Measurements from ENCODE around the gene HIBADH. TPM values are rescaled to one million over a fixed set of nuclear protein-coding genes. Genes with fewer than 3 reads are reported as not detected.
A peak's percentile ranks its signal among the peaks of the same experiment; 100 is the strongest.

The HIBADH gene
- total and polyA plus RNA-seq, 9 of the 15 experiments (the other 6 are each of a cell fraction or from before 2014, with no cell fraction given), result 10.7 to 67.8 (median 36.9) TPM

DNA sequence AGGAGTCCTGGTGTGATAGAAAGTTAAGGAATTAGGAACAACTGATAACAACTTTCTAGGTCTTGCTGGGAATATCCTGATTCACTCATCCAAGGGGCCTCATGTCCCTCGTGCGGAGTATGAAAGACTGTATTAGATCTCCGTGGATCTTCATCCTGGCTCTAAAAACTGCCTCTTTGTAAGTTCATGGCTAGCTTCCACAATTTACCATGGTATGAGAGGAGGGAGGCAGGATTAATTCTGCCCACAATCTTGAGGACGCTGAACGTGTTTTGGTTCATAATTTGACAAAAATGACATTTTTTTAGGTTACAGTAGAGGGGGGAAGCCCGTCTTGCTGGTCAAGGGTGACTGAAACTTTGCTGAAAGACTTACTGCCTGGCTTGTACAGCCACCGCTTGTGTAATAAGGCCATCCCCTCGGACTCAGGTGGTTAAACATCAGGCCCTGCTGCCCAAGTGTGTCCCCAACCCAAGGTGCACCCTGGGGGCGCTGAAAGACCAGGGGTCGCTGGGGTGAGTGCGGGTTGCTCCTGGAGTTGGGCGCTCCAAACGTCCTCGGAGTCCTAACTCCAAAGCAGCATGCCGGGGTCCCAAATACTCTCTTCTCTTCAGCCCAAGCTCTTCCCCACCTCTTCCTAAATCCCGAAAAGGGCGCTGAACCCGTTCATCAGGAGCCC, 733 bp downstream of the HIBADH start (continued):
- TF ChIP-seq CHCHD3 (CRISPR knock-in tag; IDR thresholded peaks at IDR 0.05) (no peak), ZNF217 (CRISPR knock-in tag; IDR thresholded peaks at IDR 0.05) (no peak), ZNF175 (CRISPR knock-in tag; IDR thresholded peaks at IDR 0.05; ENCODE audit: low read depth) (0 out of 2 replicates have a peak, but pooled peaks have one; percentile 15), RBM17 (IDR thresholded peaks at IDR 0.05; ENCODE audit: borderline replicate concordance, low read depth, low read length) (no peak), MBD2 (IDR thresholded peaks at IDR 0.05; ENCODE audit: borderline replicate concordance, low read depth) (no peak), TAF7 (tag; IDR thresholded peaks at IDR 0.05) (no peak), MCM2 (IDR thresholded peaks at IDR 0.05; ENCODE audit: low read depth) (no peak), ZNF311 (CRISPR knock-in tag; IDR thresholded peaks at IDR 0.05) (no peak), NR2C1 (IDR thresholded peaks at IDR 0.05) (no peak), NR2C1 (tag; IDR thresholded peaks at IDR 0.05) (no peak), MAFK (IDR thresholded peaks at IDR 0.05; ENCODE audit: low read length) (no peak), PML (IDR thresholded peaks at IDR 0.05; ENCODE audit: low read length) (no peak), ZBTB7A (IDR thresholded peaks at IDR 0.05; ENCODE audit: borderline replicate concordance, control insufficient read depth, low read depth, low read length) (peak; percentile 4; the same call in 1 of the 2 replicates), NR4A1 (CRISPR knock-in tag; IDR thresholded peaks at IDR 0.05) (no peak), NR4A1 (tag; IDR thresholded peaks at IDR 0.05) (no peak), RUNX1 (IDR thresholded peaks at IDR 0.05; ENCODE audit: low read depth) (no peak)
- TF ChIP-seq, protein P1, sequence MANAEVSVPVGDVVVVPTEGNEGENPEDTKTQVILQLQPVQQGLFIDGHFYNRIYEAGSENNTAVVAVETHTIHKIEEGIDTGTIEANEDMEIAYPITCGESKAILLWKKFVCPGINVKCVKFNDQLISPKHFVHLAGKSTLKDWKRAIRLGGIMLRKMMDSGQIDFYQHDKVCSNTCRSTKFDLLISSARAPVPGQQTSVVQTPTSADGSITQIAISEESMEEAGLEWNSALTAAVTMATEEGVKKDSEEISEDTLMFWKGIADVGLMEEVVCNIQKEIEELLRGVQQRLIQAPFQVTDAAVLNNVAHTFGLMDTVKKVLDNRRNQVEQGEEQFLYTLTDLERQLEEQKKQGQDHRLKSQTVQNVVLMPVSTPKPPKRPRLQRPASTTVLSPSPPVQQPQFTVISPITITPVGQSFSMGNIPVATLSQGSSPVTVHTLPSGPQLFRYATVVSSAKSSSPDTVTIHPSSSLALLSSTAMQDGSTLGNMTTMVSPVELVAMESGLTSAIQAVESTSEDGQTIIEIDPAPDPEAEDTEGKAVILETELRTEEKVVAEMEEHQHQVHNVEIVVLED (CRISPR knock-in tag; IDR thresholded peaks at IDR 0.05), result no peak
- TF ChIP-seq, protein P2, sequence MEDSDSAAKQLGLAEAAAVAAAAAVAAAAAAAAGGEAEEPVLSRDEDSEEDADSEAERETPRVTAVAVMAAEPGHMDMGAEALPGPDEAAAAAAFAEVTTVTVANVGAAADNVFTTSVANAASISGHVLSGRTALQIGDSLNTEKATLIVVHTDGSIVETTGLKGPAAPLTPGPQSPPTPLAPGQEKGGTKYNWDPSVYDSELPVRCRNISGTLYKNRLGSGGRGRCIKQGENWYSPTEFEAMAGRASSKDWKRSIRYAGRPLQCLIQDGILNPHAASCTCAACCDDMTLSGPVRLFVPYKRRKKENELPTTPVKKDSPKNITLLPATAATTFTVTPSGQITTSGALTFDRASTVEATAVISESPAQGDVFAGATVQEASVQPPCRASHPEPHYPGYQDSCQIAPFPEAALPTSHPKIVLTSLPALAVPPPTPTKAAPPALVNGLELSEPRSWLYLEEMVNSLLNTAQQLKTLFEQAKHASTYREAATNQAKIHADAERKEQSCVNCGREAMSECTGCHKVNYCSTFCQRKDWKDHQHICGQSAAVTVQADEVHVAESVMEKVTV (CRISPR knock-in tag; IDR thresholded peaks at IDR 0.05), result 0 out of 2 replicates have a peak, but pooled peaks have one; percentile 13
- TF ChIP-seq, protein P3, sequence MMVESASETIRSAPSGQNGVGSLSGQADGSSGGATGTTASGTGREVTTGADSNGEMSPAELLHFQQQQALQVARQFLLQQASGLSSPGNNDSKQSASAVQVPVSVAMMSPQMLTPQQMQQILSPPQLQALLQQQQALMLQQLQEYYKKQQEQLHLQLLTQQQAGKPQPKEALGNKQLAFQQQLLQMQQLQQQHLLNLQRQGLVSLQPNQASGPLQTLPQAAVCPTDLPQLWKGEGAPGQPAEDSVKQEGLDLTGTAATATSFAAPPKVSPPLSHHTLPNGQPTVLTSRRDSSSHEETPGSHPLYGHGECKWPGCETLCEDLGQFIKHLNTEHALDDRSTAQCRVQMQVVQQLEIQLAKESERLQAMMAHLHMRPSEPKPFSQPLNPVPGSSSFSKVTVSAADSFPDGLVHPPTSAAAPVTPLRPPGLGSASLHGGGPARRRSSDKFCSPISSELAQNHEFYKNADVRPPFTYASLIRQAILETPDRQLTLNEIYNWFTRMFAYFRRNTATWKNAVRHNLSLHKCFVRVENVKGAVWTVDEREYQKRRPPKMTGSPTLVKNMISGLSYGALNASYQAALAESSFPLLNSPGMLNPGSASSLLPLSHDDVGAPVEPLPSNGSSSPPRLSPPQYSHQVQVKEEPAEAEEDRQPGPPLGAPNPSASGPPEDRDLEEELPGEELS (CRISPR knock-in tag; IDR thresholded peaks at IDR 0.05; ENCODE audit: borderline replicate concordance), result no peak
- TF ChIP-seq, protein P4, sequence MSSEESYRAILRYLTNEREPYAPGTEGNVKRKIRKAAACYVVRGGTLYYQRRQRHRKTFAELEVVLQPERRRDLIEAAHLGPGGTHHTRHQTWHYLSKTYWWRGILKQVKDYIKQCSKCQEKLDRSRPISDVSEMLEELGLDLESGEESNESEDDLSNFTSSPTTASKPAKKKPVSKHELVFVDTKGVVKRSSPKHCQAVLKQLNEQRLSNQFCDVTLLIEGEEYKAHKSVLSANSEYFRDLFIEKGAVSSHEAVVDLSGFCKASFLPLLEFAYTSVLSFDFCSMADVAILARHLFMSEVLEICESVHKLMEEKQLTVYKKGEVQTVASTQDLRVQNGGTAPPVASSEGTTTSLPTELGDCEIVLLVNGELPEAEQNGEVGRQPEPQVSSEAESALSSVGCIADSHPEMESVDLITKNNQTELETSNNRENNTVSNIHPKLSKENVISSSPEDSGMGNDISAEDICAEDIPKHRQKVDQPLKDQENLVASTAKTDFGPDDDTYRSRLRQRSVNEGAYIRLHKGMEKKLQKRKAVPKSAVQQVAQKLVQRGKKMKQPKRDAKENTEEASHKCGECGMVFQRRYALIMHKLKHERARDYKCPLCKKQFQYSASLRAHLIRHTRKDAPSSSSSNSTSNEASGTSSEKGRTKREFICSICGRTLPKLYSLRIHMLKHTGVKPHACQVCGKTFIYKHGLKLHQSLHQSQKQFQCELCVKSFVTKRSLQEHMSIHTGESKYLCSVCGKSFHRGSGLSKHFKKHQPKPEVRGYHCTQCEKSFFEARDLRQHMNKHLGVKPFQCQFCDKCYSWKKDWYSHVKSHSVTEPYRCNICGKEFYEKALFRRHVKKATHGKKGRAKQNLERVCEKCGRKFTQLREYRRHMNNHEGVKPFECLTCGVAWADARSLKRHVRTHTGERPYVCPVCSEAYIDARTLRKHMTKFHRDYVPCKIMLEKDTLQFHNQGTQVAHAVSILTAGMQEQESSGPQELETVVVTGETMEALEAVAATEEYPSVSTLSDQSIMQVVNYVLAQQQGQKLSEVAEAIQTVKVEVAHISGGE (CRISPR knock-in tag; IDR thresholded peaks at IDR 0.05), result 0 out of 6 replicates have a peak, but pooled peaks of 1 of the 3 experiments have one; percentile 1
